ENCODE data around the gene RBM27. TPM values are rescaled to one million over a fixed set of nuclear protein-coding genes. Genes with fewer than 3 reads are reported as not detected.

RBM27 gene
- polyA plus RNA-seq, 1 of the 3 experiments (the other 2 are of a cell fraction), result 8.2 TPM

GRCh38 chr5:146238973-146239372, 35.6 kb downstream of the RBM27 start:
- CTCF ChIA-PET, result no interaction called here
- WGBS (ENCODE audit: low lambda C conversion rate), result 50% methylated on average over 1 of the region's 1 CpG
- Histone ChIP-seq H3K9me2 (no peaks in the 10 kb centered on the region), H3K27me3 (ENCODE audit: insufficient read depth) (no peaks in the 10 kb centered on the region), H2AFZ (ENCODE audit: low read depth) (no peak overlapping the region), H3K4me2 (no peak overlapping the region), H3K36me3 (replicated peaks in 1 of 2; ENCODE audit: control insufficient read depth in 1 of 2, insufficient read depth in 2 of 2, low read length in 1 of 2) (peaks cover 6 to 65% of the 10 kb centered on the region in 2 experiments), H3K9ac (no peak overlapping the region), H3K4me1 (ENCODE audit: control insufficient read depth in 1 of 2, insufficient read depth in 2 of 2, low read depth in 1 of 2, low read length in 1 of 2) (peaks cover 0 to 15% of the 10 kb centered on the region in 2 experiments; a peak in 2 of 4 replicates), H3K27ac (ENCODE audit: low read depth in 2 of 2, low read length in 1 of 2) (peak overlapping the region in 1 of 2 experiments; percentile 12; a peak in 1 of 4 replicates), H3F3A (replicated peaks; ENCODE audit: insufficient read depth) (peaks cover 19% of the 10 kb centered on the region), H3K79me2 (ENCODE audit: insufficient read depth) (peaks cover 23% of the 10 kb centered on the region), H3K4me3 (ENCODE audit: low read depth in 2 of 2, low read length in 1 of 2) (no peak overlapping the region), H4K20me1 (ENCODE audit: insufficient read depth) (no peaks in the 10 kb centered on the region), H3K9me3 (no peaks in the 10 kb centered on the region)
- no peak for DNase-seq
- TF ChIP-seq ELF1 (IDR thresholded peaks at IDR 0.05), result no peak
- TF ChIP-seq NRF1 (IDR thresholded peaks at IDR 0.05; ENCODE audit: low read depth, low read length), result no peak
- no peak for TF ChIP-seq ZBTB33 (IDR thresholded peaks at IDR 0.05; ENCODE audit: borderline replicate concordance, low read depth)
- TF ChIP-seq FOXM1 (IDR thresholded peaks at IDR 0.05; ENCODE audit: low read depth), result no peak
- TF ChIP-seq IRF3 (IDR thresholded peaks at IDR 0.05; ENCODE audit: low read depth, low read length), result no peak
- TF ChIP-seq RAD21 (IDR thresholded peaks at IDR 0.05; ENCODE audit: low read length), result no peak
- no peak for TF ChIP-seq RCOR1 (IDR thresholded peaks at IDR 0.05; ENCODE audit: low read length)
- TF ChIP-seq EP300 (IDR thresholded peaks at IDR 0.05; ENCODE audit: borderline replicate concordance in 1 of 2, low read depth in 1 of 2, low read length in 1 of 2), result no peak
- TF ChIP-seq MEF2A (IDR thresholded peaks at IDR 0.05; ENCODE audit: borderline replicate concordance, low read depth), result no peak
- no peak for TF ChIP-seq EZH2phosphoT487 (IDR thresholded peaks at IDR 0.05; ENCODE audit: borderline replicate concordance, low read depth)
- TF ChIP-seq TCF12 (IDR thresholded peaks at IDR 0.05), result no peak
- TF ChIP-seq SIN3A (IDR thresholded peaks at IDR 0.05; ENCODE audit: borderline replicate concordance, low read depth, low read length), result no peak
- TF ChIP-seq NFIC (IDR thresholded peaks at IDR 0.05; ENCODE audit: borderline replicate concordance), result no peak
- TF ChIP-seq GABPA (IDR thresholded peaks at IDR 0.05; ENCODE audit: low read depth), result no peak
- no peak for TF ChIP-seq PBX3 (IDR thresholded peaks at IDR 0.05)
- no peak for TF ChIP-seq FOXJ3 (CRISPR knock-in tag; IDR thresholded peaks at IDR 0.05)
- TF ChIP-seq USF1 (IDR thresholded peaks at IDR 0.05; ENCODE audit: borderline replicate concordance, low read depth), result no peak
- no peak for TF ChIP-seq GATA2 (CRISPR knock-in tag; IDR thresholded peaks at IDR 0.05)
- POLR2A ChIA-PET, result no interaction called here
